SH-SY5Y (cell line): ENCODE measurements around the gene VSTM2L.

Experiments
- GATA2 ChIP-seq: IDR thresholded peaks from 2 replicates; pipeline ENCODE4 v1.6.1; 2011; ENCODE audit warnings: mild to moderate bottlenecking, low read depth, low read length
- GATA3 ChIP-seq: IDR thresholded peaks from 2 replicates; pipeline ENCODE4 v1.6.1; 2011; ENCODE audit warnings: low read depth, mild to moderate bottlenecking, low read length, moderate library complexity

- TF ChIP-seq GATA2: no peak
- TF ChIP-seq GATA3: no peak
Observed at GRCh38 chr20:37904008-37904642, 1.2 kb downstream of the VSTM2L start.
